ENCODE data around the gene THSD4. TPM values are rescaled to one million over a fixed set of nuclear protein-coding genes. Genes with fewer than 3 reads are reported as not detected.

THSD4 gene
- total RNA-seq, 1 experiment from 2014 or later, result 29.3 TPM

DNA sequence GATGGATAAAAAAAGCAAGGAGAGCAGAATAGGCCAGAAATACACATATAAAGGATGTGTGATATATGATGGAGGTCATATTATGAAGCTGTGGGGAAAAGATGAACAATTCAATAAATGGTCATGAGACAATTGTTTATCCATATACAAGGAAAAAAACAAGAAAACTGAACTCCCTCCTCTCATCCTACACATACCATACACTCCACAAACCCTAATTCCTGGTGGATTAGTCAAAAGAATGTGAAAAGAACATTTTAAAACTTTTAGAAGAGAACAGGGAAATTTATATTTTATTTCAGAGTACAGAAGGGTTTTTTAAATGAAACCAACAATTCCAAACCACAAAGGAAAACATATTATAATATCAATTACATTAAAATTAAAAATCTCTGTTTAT is 660.6 kb downstream of the THSD4 start:
- Histone ChIP-seq H3K79me2 (ENCODE audit: low read depth) (no peaks in the 10 kb centered on the region), H3K4me1 (replicated peaks; ENCODE audit: insufficient read depth) (peaks cover 13% of the 10 kb centered on the region), H3K9me3 (ENCODE audit: insufficient read depth, low read depth) (no peaks in the 10 kb centered on the region), H3K4me2 (no peak overlapping the region), H3F3A (ENCODE audit: insufficient read depth, low read depth) (no peaks in the 10 kb centered on the region; the same call in 1 of the 2 replicates), H3K36me3 (ENCODE audit: low read depth) (no peaks in the 10 kb centered on the region), H4K20me1 (ENCODE audit: insufficient read depth) (no peaks in the 10 kb centered on the region), H3K4me3 (no peak overlapping the region), H3K9me2 (ENCODE audit: insufficient read depth) (no peaks in the 10 kb centered on the region), H2AFZ (no peak overlapping the region), H3K27me3 (ENCODE audit: insufficient read depth, low read depth) (no peaks in the 10 kb centered on the region), H3K27ac (no peak overlapping the region)
- DNase-seq, result no peak
- ChIA-PET CTCF (no interaction called here), POLR2A (ENCODE audit: unreplicated experiment) (no interaction called here)
- no peak for TF ChIP-seq EZH2 (IDR thresholded peaks at IDR 0.05; ENCODE audit: low read depth)
- TF ChIP-seq, protein P1, sequence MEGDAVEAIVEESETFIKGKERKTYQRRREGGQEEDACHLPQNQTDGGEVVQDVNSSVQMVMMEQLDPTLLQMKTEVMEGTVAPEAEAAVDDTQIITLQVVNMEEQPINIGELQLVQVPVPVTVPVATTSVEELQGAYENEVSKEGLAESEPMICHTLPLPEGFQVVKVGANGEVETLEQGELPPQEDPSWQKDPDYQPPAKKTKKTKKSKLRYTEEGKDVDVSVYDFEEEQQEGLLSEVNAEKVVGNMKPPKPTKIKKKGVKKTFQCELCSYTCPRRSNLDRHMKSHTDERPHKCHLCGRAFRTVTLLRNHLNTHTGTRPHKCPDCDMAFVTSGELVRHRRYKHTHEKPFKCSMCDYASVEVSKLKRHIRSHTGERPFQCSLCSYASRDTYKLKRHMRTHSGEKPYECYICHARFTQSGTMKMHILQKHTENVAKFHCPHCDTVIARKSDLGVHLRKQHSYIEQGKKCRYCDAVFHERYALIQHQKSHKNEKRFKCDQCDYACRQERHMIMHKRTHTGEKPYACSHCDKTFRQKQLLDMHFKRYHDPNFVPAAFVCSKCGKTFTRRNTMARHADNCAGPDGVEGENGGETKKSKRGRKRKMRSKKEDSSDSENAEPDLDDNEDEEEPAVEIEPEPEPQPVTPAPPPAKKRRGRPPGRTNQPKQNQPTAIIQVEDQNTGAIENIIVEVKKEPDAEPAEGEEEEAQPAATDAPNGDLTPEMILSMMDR (conservative IDR thresholded peaks at IDR 0.05), result no peak
- intact Hi-C loops (cut with micrococcal nuclease; ENCODE audit: unreplicated experiment), result no loop called here
- BruUV-seq (replicated peaks), result no TSS peak

DNA sequence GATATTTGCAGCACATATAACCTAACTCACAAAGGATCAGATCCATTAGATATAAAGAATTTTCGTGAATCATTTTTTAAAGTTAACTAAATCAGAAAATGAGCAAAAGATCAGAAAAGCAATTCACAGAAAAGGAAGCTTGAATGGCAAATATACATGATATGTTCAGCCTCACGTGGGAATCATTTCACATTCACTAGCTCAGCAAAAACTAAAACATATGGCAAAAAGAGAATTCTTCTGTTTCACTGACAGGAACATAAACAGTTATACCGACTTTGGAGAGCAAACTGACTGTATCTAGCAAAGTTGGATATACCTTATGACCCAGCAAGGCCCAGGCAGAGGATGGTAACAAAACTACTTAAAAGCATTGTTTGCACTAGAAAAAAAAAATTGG is 661.0 kb downstream of the THSD4 start:
- CTCF ChIA-PET, result no interaction called here
- BruUV-seq (replicated peaks), result no TSS peak
- peaks cover 13% of the 10 kb centered on the region for H3K4me1 ChIP-seq (replicated peaks; ENCODE audit: insufficient read depth)
- H2AFZ ChIP-seq, result no peak overlapping the region
- intact Hi-C loops (cut with micrococcal nuclease; ENCODE audit: unreplicated experiment), result no loop called here
- no peak for DNase-seq
- H4K20me1 ChIP-seq (ENCODE audit: insufficient read depth), result no peaks in the 10 kb centered on the region
- no peaks in the 10 kb centered on the region for H3K27me3 ChIP-seq (ENCODE audit: insufficient read depth, low read depth)
- no peaks in the 10 kb centered on the region; the same call in 1 of the 2 replicates for H3F3A ChIP-seq (ENCODE audit: insufficient read depth, low read depth)
- H3K4me3 ChIP-seq, result no peak overlapping the region
- no peak for TF ChIP-seq EZH2 (IDR thresholded peaks at IDR 0.05; ENCODE audit: low read depth)
- TF ChIP-seq, protein P1 (conservative IDR thresholded peaks at IDR 0.05), result no peak
- H3K9me3 ChIP-seq (ENCODE audit: insufficient read depth, low read depth), result no peaks in the 10 kb centered on the region
- H3K27ac ChIP-seq, result no peak overlapping the region
- POLR2A ChIA-PET (ENCODE audit: unreplicated experiment), result interaction anchor here (0.7 kb wide), 1 partner anchor 14 kb away, joined by 18 read pairs; no protein-coding TSS in a partner anchor
- H3K36me3 ChIP-seq (ENCODE audit: low read depth), result no peaks in the 10 kb centered on the region
- H3K79me2 ChIP-seq (ENCODE audit: low read depth), result no peaks in the 10 kb centered on the region
- H3K9me2 ChIP-seq (ENCODE audit: insufficient read depth), result no peaks in the 10 kb centered on the region
- H3K4me2 ChIP-seq, result no peak overlapping the region

DNA sequence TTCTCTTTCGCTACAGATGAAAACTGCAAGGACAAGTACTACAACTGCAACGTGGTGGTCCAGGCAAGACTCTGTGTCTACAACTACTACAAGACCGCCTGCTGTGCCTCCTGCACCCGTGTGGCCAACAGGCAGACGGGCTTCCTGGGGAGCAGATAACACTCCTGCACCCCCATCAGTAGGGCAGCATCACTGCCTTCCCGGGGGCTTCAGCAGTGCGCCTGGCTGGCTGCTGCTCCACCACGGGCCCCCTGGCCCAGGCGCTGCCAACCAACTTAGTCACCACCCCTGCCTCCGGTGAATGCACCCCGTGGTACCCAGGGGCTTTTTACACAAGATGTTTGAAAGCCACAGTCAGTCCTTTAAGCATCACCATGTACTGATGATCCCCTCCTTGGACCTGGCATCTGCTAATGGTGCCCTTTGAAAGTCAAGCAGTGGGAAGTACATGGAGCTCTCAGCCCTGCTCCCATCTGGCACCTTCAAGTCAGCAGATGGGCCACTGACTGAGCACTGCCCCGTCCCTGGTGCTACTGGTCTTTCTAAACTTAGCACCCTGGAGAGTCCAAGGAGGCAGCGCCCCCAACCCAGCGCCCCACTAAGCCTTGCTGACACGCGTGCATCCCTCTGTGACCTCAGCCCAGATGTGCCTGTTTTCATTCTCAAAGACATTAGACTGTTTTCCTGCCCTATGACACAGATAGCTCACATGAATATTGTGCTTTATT is 662.1 kb downstream of the THSD4 start:
- Histone ChIP-seq H3K27ac (no peak overlapping the region), H3K9me2 (ENCODE audit: insufficient read depth) (no peaks in the 10 kb centered on the region), H3K36me3 (ENCODE audit: low read depth) (no peaks in the 10 kb centered on the region), H3K4me3 (no peak overlapping the region), H3K4me1 (replicated peaks; ENCODE audit: insufficient read depth) (peaks cover 13% of the 10 kb centered on the region), H3K27me3 (ENCODE audit: insufficient read depth, low read depth) (no peaks in the 10 kb centered on the region), H4K20me1 (ENCODE audit: insufficient read depth) (no peaks in the 10 kb centered on the region), H3K79me2 (ENCODE audit: low read depth) (no peaks in the 10 kb centered on the region), H2AFZ (no peak overlapping the region), H3K4me2 (no peak overlapping the region), H3K9me3 (ENCODE audit: insufficient read depth, low read depth) (no peaks in the 10 kb centered on the region), H3F3A (ENCODE audit: insufficient read depth, low read depth) (no peaks in the 10 kb centered on the region; the same call in 1 of the 2 replicates)
- intact Hi-C loops (cut with micrococcal nuclease; ENCODE audit: unreplicated experiment), result no loop called here
- CTCF ChIA-PET, result interaction anchor here (0.5 to 0.6 kb wide), 2 partner anchors 34 to 245 kb away, joined by 4 to 7 read pairs; no protein-coding TSS in a partner anchor
- TF ChIP-seq, protein P1 (conservative IDR thresholded peaks at IDR 0.05), result no peak
- no peak for TF ChIP-seq EZH2 (IDR thresholded peaks at IDR 0.05; ENCODE audit: low read depth)
- no peak for DNase-seq
- POLR2A ChIA-PET (ENCODE audit: unreplicated experiment), result interaction anchor here (0.7 kb wide), 1 partner anchor 13 kb away, joined by 18 read pairs; no protein-coding TSS in a partner anchor
- BruUV-seq (replicated peaks), result no TSS peak
